Panc1 (cell line): Measurements from ENCODE around the gene SIAH3. TPM values are rescaled to one million over a fixed set of nuclear protein-coding genes. Genes with fewer than 3 reads are reported as not detected.

Source experiments
- ATAC-seq: fragments of 200-7000 bp; cut with Tn5 transposase; 2 replicates; pipeline ENCODE4 v1.9.1; 2020; ENCODE audit warnings: mild to moderate bottlenecking, moderate library complexity
- BruUV-seq: library from RNA; stranded (reverse); fragments of 400-500 nt; replicated peaks from 2 replicates; lab custom pipeline; 2021; lab: Mats Ljungman, UMichigan
- CTCF ChIA-PET: fragments of 300-600 bp; sonication (Branson Sonifier 250); formaldehyde crosslinking; loops from one replicate; lab custom pipeline; 2022; ENCODE audit warnings: antibody characterized with exemption; lab: Charles Lee
- POLR2A ChIA-PET: fragments of 300-600 bp; sonication (Branson Sonifier 250); formaldehyde crosslinking; loops from one replicate; lab custom pipeline; 2022; ENCODE audit warnings: antibody characterized with exemption; lab: Charles Lee
- DNase-seq: peaks from one replicate; pipeline ENCODE4 v3.0.0-alpha.2; 2010; ENCODE audit warnings: low read depth, low spot score
- H3K27ac ChIP-seq: 2 replicates; pipeline ENCODE4 v1.5.1; 2011; ENCODE audit warnings: mild to moderate bottlenecking, low read length, inconsistent platforms
- H3K27me3 ChIP-seq: fragments of 200-500 bp; sonication (Bioruptor generic); 2 replicates; pipeline ENCODE4 v1.6.0; 2014; ENCODE audit warnings: low read length, inconsistent platforms; ENCODE audit not compliant: control insufficient read depth, insufficient read depth
- H3K36me3 ChIP-seq: fragments of 200-500 bp; sonication (Bioruptor generic); 2 replicates; pipeline ENCODE4 v1.5.1; 2014; ENCODE audit warnings: inconsistent platforms, mild to moderate bottlenecking, low read length, moderate library complexity; ENCODE audit not compliant: control insufficient read depth, insufficient read depth
- H3K4me1 ChIP-seq: 2 replicates; pipeline ENCODE4 v1.5.1; 2011; ENCODE audit warnings: inconsistent platforms, mild to moderate bottlenecking, low read length, moderate library complexity; ENCODE audit not compliant: control insufficient read depth, insufficient read depth
- H3K4me3 ChIP-seq, 2 experiments: 2 replicates each; pipeline ENCODE4 v1.5.1; 2011 to 2012; ENCODE audit warnings: low read depth in 2 of 2, low read length in 2 of 2, mild to moderate bottlenecking in 2 of 2, inconsistent platforms in 1 of 2, moderate library complexity in 1 of 2
- H3K9me3 ChIP-seq: fragments of 200-500 bp; sonication (Bioruptor generic); 2 replicates; pipeline ENCODE4 v1.5.1; 2014; ENCODE audit warnings: low read depth, mild to moderate bottlenecking, inconsistent platforms, low read length, moderate library complexity; ENCODE audit not compliant: control insufficient read depth, insufficient read depth
- CTCF ChIP-seq: fragments of 450-650 bp; IDR thresholded peaks from 2 replicates; pipeline ENCODE4 v1.5.1; 2017; ENCODE audit warnings: mild to moderate bottlenecking
- POLR2AphosphoS5 ChIP-seq: IDR thresholded peaks from 2 replicates; pipeline ENCODE4 v1.6.1; 2012; ENCODE audit warnings: mild to moderate bottlenecking, low read depth, low read length, moderate library complexity
- REST ChIP-seq, 2 experiments: IDR thresholded peaks; 2 replicates each; pipeline ENCODE4 v1.6.1; 2011 to 2012; ENCODE audit warnings: low read depth in 2 of 2, control low read depth in 1 of 2, low read length in 1 of 2, mild to moderate bottlenecking in 1 of 2, moderate library complexity in 1 of 2; ENCODE audit not compliant: insufficient read depth in 1 of 2
- SIN3A ChIP-seq: IDR thresholded peaks from 2 replicates; pipeline ENCODE4 v1.6.1; 2012; ENCODE audit warnings: low read depth, mild to moderate bottlenecking, low read length, moderate library complexity, borderline replicate concordance; ENCODE audit not compliant: insufficient read depth
- TCF7L2 ChIP-seq: IDR thresholded peaks from 2 replicates; pipeline ENCODE4 v1.6.1; 2011; ENCODE audit warnings: mild to moderate bottlenecking, low read depth, low read length, inconsistent platforms
- in situ Hi-C: cut with HindIII; loops from 2 replicates; pipeline ENCODE4 v1.10.0; 2016; ENCODE audit warnings: low sequenced_read_pairs, low pct_unique_long_range_greater_than_20kb
- intact Hi-C: fragments of 100-400 bp; cut with micrococcal nuclease; formaldehyde crosslinking; loops from one replicate; pipeline ENCODE4 v1.10.0; 2022; ENCODE audit not compliant: unreplicated experiment
- total RNA-seq: library from RNA; stranded (reverse); gene quantifications from one replicate; pipeline ENCODE4 v1.2.1, GENCODE V29; 2021; ENCODE audit not compliant: unreplicated experiment

The SIAH3 gene
- total RNA-seq, 1 experiment from 2014 or later, result not detected

DNA sequence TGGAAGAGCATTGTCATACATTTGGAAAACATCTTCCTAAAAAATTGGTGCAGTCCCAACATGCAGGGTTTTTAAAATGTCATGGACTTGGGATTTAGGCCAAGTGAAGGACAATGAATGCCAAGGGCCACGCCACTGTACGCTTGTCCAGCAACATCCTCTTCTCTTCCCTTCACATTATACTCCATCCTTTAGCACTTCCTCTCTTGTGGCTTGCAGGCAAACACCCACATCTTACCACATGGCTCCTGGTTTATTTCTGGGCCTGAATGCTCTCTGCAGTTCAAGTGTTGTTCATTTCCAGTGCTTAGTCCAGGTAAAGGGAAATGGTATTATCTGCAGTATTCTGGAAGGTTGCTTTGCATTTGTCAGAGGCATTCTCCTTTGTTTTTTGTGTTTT, 104.5 kb downstream of the SIAH3 start:
- TF ChIP-seq SIN3A (no peak), CTCF (no peak), TCF7L2 (no peak), POLR2AphosphoS5 (no peak), REST (IDR thresholded peaks at IDR 0.05; ENCODE audit: insufficient read depth in 1 of 2, low read depth in 2 of 2, low read length in 1 of 2) (no peak)
- in situ Hi-C loops, result no loop called here
- Histone ChIP-seq H3K4me1 (no peaks in the 10 kb centered on the region), H3K9me3 (no peaks in the 10 kb centered on the region), H3K27me3 (peaks cover 3% of the 10 kb centered on the region), H3K27ac (no peak overlapping the region), H3K36me3 (no peaks in the 10 kb centered on the region), H3K4me3 (no peak overlapping the region)
- no TSS peak for BruUV-seq
- DNase-seq (no peak), ATAC-seq (no peak)
- ChIA-PET POLR2A (no interaction called here), CTCF (no interaction called here)
- intact Hi-C loops, result no loop called here

DNA sequence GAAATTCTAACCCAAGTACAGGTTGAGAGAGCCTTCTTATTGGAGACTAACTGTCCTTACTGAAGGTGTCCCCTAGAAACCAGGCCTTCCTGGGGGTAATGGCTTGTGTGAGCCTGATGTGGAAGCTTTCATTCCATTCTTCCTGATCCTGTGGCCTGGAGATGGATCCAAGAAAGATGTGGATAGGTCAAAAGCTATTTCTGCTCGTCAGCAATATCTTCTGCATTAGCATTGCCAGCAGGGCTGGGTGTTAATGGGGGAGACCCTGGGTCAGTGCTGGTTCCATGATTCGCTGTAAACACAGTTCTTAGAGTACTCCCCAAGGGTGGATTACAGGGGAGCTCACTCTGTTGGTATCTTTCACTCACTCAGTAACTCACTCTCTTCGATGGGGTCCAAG, 106.6 kb downstream of the SIAH3 start:
- ATAC-seq, result no peak
- no peaks in the 10 kb centered on the region for H3K36me3 ChIP-seq
- BruUV-seq, result no TSS peak
- H3K4me3 ChIP-seq, result no peak overlapping the region
- intact Hi-C loops, result no loop called here
- no peaks in the 10 kb centered on the region for H3K4me1 ChIP-seq
- TF ChIP-seq TCF7L2 (no peak), POLR2AphosphoS5 (no peak), SIN3A (no peak), REST (IDR thresholded peaks at IDR 0.05; ENCODE audit: insufficient read depth in 1 of 2, low read depth in 2 of 2, low read length in 1 of 2) (no peak), CTCF (no peak)
- in situ Hi-C loops, result no loop called here
- H3K27me3 ChIP-seq, result peaks cover 2% of the 10 kb centered on the region
- H3K27ac ChIP-seq, result no peak overlapping the region
- ChIA-PET POLR2A (no interaction called here), CTCF (no interaction called here)
- H3K9me3 ChIP-seq, result no peaks in the 10 kb centered on the region
- DNase-seq, result no peak
